Common myeloid progenitor, CD34-positive (primary cell): ENCODE measurements around the gene CYTL1.

Experiments used
- CTCF ChIA-PET: fragments of 350-600 bp; sonication (Branson Sonifier 250); formaldehyde crosslinking; loops from one replicate; lab custom pipeline; 2021; ENCODE audit warnings: antibody characterized with exemption; lab: Charles Lee
- POLR2A ChIA-PET: fragments of 350-600 bp; sonication (Branson Sonifier 250); formaldehyde crosslinking; loops from one replicate; lab custom pipeline; 2021; ENCODE audit warnings: antibody characterized with exemption; lab: Charles Lee
- DNase-seq, 3 donors: peaks; one replicate each; pipeline versions ENCODE4 v3.0.0 to v3.0.0-alpha.2; 2013
- H3K27ac ChIP-seq, 2 experiments: 1 replicate in 1 of 2; 2 replicates in 1 of 2; pipeline ENCODE4 v1.7.0; 2013; ENCODE audit warnings: inconsistent platforms in 2 of 2, low read length in 2 of 2, mild to moderate bottlenecking in 2 of 2, low read depth in 1 of 2, moderate library complexity in 1 of 2; ENCODE audit not compliant: severe bottlenecking in 2 of 2, insufficient read depth in 1 of 2, poor library complexity in 1 of 2
- H3K27me3 ChIP-seq, 5 experiments: replicated peaks in 2 of 5; 1 replicate in 3 of 5; 2 replicates in 2 of 5; pipeline versions ENCODE4 v1.6.1 to v1.7.0; 2013; ENCODE audit warnings: low read length in 4 of 5, mild to moderate bottlenecking in 2 of 5, moderate library complexity in 2 of 5, inconsistent platforms in 1 of 5; ENCODE audit not compliant: insufficient read depth in 5 of 5, control insufficient read depth in 4 of 5
- H3K36me3 ChIP-seq, 4 experiments: 1 replicate in 2 of 4; 2 replicates in 2 of 4; pipeline versions ENCODE4 v1.6.1 to v1.7.0; 2013; ENCODE audit warnings: low read length in 3 of 4, control low read depth in 1 of 4, mild to moderate bottlenecking in 1 of 4; ENCODE audit not compliant: control insufficient read depth in 4 of 4, insufficient read depth in 4 of 4
- H3K4me1 ChIP-seq, 4 experiments: 1 replicate in 3 of 4; 2 replicates in 1 of 4; pipeline versions ENCODE4 v1.6.1 to v1.7.1; 2013; ENCODE audit warnings: low read length in 3 of 4, mild to moderate bottlenecking in 3 of 4, control low read depth in 1 of 4, inconsistent platforms in 1 of 4, moderate library complexity in 1 of 4; ENCODE audit not compliant: control insufficient read depth in 4 of 4, insufficient read depth in 4 of 4; ENCODE audit errors: control extremely low read depth in 1 of 4
- H3K4me3 ChIP-seq, 7 experiments: 1 replicate in 4 of 7; 2 replicates in 3 of 7; pipeline versions ENCODE4 v1.5.1 to v1.7.0; 2013; ENCODE audit warnings: mild to moderate bottlenecking in 7 of 7, low read length in 6 of 7, moderate library complexity in 6 of 7, inconsistent platforms in 2 of 7, low read depth in 2 of 7, control low read depth in 1 of 7; ENCODE audit not compliant: insufficient read depth in 4 of 7, control insufficient read depth in 1 of 7; ENCODE audit errors: extremely low read depth in 1 of 7
- H3K9me3 ChIP-seq, 5 experiments: 1 replicate in 4 of 5; 2 replicates in 1 of 5; pipeline versions ENCODE4 v1.6.1 to v1.7.1; 2013; ENCODE audit warnings: low read length in 4 of 5, mild to moderate bottlenecking in 2 of 5, inconsistent platforms in 1 of 5, low read depth in 1 of 5, moderate library complexity in 1 of 5; ENCODE audit not compliant: control insufficient read depth in 4 of 5, insufficient read depth in 2 of 5; ENCODE audit errors: control extremely low read depth in 1 of 5
- WGBS: methylation state at CpG from one replicate; pipeline ENCODE4 v1.1.5; 2013; ENCODE audit not compliant: insufficient coverage; 5-methylcytosine and 5-hydroxymethylcytosine counted together

CYTL1 gene

DNA sequence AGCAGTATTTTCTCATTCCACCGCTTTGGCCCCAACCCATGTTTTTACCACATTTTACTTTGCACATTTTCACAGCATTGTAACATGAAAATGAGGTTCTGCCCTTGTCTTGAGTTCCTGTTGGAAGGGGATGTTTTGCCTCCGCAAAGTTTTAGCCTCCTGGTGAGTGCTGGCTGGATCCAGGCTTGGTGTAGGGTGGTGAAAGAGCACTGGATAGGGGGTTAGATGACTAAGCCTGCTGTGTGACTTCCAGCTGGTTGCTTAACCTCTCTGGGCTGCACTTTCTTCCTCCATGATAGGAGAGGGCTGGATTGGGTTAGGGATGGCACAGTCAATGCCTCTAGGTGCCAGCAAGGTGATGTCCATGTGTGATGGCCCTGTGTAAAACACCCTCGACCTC is 28.9 kb downstream of the CYTL1 start:
- no peak for DNase-seq
- peaks cover 0 to 11% (median 9%) of the 10 kb centered on the region in 4 experiments for H3K4me1 ChIP-seq
- no peaks in the 10 kb centered on the region for H3K36me3 ChIP-seq
- no peaks in the 10 kb centered on the region for H3K9me3 ChIP-seq
- WGBS: 100% methylated on average over 2 of the region's 3 CpGs
- H3K27ac ChIP-seq: no peak overlapping the region
- ChIA-PET POLR2A (no interaction called here), CTCF (no interaction called here)
- H3K27me3 ChIP-seq: no peaks in the 10 kb centered on the region
- H3K4me3 ChIP-seq: no peak overlapping the region

DNA sequence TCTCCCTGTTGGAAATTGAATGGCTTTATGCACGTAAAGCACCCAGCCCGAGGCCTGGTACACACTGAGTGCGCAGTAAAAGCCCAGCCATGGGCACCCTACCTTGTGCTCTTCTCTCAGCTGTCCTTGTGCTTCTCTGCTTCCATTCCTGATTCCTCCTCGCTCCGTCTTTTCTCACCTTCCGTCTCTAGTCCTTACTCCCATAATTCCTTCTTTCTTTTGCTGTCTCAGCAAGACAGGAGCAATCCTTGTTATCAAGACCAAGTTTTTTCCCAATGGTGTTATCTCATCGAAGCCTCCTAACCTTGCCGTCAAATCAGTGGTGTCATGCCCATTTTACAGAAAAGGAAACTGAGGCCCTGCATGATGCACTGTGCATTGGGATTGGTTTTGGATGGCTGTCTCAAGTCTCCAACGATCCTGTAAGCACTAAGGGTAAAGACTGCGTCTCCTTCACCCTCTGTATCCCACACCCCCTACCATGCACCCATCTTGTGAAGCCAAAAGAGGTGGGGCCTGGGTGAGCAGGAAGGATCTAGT is 30.1 kb downstream of the CYTL1 start:
- Histone ChIP-seq H3K36me3 (no peaks in the 10 kb centered on the region), H3K27ac (no peak overlapping the region), H3K4me3 (no peak overlapping the region), H3K9me3 (no peaks in the 10 kb centered on the region), H3K4me1 (peaks cover 0 to 5% (median 2%) of the 10 kb centered on the region in 4 experiments), H3K27me3 (no peaks in the 10 kb centered on the region)
- DNase-seq: no peak
- ChIA-PET CTCF (interaction anchor here (1.1 to 1.2 kb wide), 2 partner anchors 20 to 824 kb away, joined by 3 to 7 read pairs; no protein-coding TSS in a partner anchor), POLR2A (no interaction called here)
- WGBS: 96% methylated on average over 8 of the region's 10 CpGs

- no peak overlapping the region for H3K27ac ChIP-seq
- no peak for DNase-seq
- H3K4me1 ChIP-seq: no peaks in the 10 kb centered on the region
- no peak overlapping the region for H3K4me3 ChIP-seq
- ChIA-PET POLR2A (no interaction called here), CTCF (no interaction called here)
- H3K9me3 ChIP-seq: no peaks in the 10 kb centered on the region
- H3K36me3 ChIP-seq: no peaks in the 10 kb centered on the region
- 80% methylated on average over 8 of the region's 10 CpGs for WGBS
- H3K27me3 ChIP-seq: no peaks in the 10 kb centered on the region
Measured at GRCh38 chr4:4987656-4988055, 31.6 kb downstream of the CYTL1 start.

- CTCF ChIA-PET: no interaction called here
- WGBS: 93% methylated on average over 5 of the region's 5 CpGs
Measured at GRCh38 chr4:4986841-4987240, 32.4 kb downstream of the CYTL1 start.

DNA sequence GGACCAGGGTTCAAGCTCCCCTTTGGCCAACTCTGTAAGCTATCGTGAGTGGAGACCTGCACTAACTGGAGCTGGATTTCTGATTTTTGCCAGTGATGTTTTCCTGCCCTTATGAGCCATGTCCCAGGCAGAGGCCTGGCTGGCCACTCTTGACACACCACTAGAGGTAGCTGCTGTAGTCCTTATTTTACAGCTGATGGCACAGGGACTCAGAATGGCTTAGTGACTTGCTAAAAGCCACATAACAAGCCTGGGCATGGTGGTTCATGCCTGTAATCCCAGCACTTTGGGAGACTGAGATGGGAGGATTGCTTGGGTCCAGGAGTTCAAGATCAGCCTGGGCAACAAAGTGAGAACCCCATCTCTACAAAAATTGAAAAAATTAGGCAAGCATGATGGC is 33.4 kb downstream of the CYTL1 start:
- no peaks in the 10 kb centered on the region for H3K36me3 ChIP-seq
- H3K4me1 ChIP-seq: no peaks in the 10 kb centered on the region
- CTCF ChIA-PET: interaction anchor here (1.1 to 1.5 kb wide), 4 partner anchors 9 to 827 kb away, joined by 3 to 6 read pairs (median 4); no protein-coding TSS in a partner anchor
- POLR2A ChIA-PET: no interaction called here
- no peaks in the 10 kb centered on the region for H3K27me3 ChIP-seq
- DNase-seq: peak; percentile 33 to 53 (median 52)
- WGBS: 89% methylated on average over 1 of the region's 1 CpG
- H3K4me3 ChIP-seq: no peak overlapping the region
- no peak overlapping the region for H3K27ac ChIP-seq
- H3K9me3 ChIP-seq: no peaks in the 10 kb centered on the region

More at GRCh38 chr4:4986841-4987240, 32.4 kb downstream of the CYTL1 start:
- H3K27ac ChIP-seq: no peak overlapping the region
- no peaks in the 10 kb centered on the region for H3K36me3 ChIP-seq
- H3K4me3 ChIP-seq: no peak overlapping the region
- H3K9me3 ChIP-seq: no peaks in the 10 kb centered on the region
- no peaks in the 10 kb centered on the region for H3K27me3 ChIP-seq
- no peaks in the 10 kb centered on the region for H3K4me1 ChIP-seq
- no peak for DNase-seq
- POLR2A ChIA-PET: no interaction called here

DNA sequence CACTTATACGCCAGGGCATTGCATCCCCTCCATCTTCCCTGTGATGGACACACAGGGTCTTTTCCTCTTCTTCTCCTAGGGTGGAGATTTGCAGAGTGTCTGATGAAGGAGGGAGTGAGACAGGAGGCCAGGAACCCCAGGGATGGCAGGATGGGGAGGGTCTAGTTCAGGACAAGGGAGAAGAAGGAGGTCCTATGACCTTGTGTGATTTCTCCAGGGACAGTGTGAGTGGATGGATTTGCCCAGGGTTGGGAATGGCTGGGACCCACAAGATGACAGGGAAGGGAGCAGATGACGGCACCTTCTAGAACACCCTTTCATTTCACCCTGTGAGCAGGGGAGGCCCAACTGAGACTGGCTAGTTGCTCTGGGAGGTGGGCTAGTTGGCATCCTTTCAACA is 34.2 kb downstream of the CYTL1 start:
- Histone ChIP-seq H3K4me1 (no peaks in the 10 kb centered on the region), H3K4me3 (no peak overlapping the region), H3K9me3 (no peaks in the 10 kb centered on the region), H3K36me3 (no peaks in the 10 kb centered on the region), H3K27ac (no peak overlapping the region), H3K27me3 (no peaks in the 10 kb centered on the region)
- ChIA-PET POLR2A (no interaction called here), CTCF (interaction anchor here (1.1 to 1.5 kb wide), 3 partner anchors 9 to 828 kb away, joined by 4 to 6 read pairs (median 5); no protein-coding TSS in a partner anchor)
- DNase-seq: no peak
- WGBS: no CpG with 5 or more reads among the region's 2 CpGs

- ChIA-PET CTCF (no interaction called here), POLR2A (no interaction called here)
- H3K36me3 ChIP-seq: no peaks in the 10 kb centered on the region
- no peaks in the 10 kb centered on the region for H3K27me3 ChIP-seq
- WGBS: 86% methylated on average over 1 of the region's 2 CpGs
- H3K9me3 ChIP-seq: peaks cover 0 to 4% (median 0%) of the 10 kb centered on the region in 5 experiments
- H3K4me1 ChIP-seq: no peaks in the 10 kb centered on the region
- no peak overlapping the region for H3K27ac ChIP-seq
- no peak for DNase-seq
- H3K4me3 ChIP-seq: no peak overlapping the region
Measured at GRCh38 chr4:4984186-4984585, 35.1 kb downstream of the CYTL1 start.
